CD4-positive, alpha-beta T cell treated with Interleukin-4 for 4 hours (primary cell): Measurements from ENCODE around the gene DNAJC28.
"Not testable (repeated sequence)": the region's sequence is repeated elsewhere in the genome, so short reads cannot be mapped to it uniquely, and the experiment has no call there.

Source experiments
- DNase-seq: peaks from one replicate; pipeline ENCODE4 v3.0.0-alpha.2; 2020

Gene DNAJC28

GRCh38 chr21:33491373-33492102 is at the start of gene DNAJC28:
Gene DNAJC28, minus strand, starts transcription at chr21:33491716. Its CDS starts 2,323 bp downstream, at chr21:33489393.
- peak; percentile 94 for DNase-seq

GRCh38 chr21:33541105-33541711 is 49.7 kb upstream of the DNAJC28 start:
- DNase-seq = peak; percentile 13

GRCh38 chr21:33540711-33541104 is 49.2 kb upstream of the DNAJC28 start:
- no peak for DNase-seq

- no peak for DNase-seq
Observed at GRCh38 chr21:33539616-33540015, 48.1 kb upstream of the DNAJC28 start.

- DNase-seq = no peak
Observed at GRCh38 chr21:33537212-33537611, 45.7 kb upstream of the DNAJC28 start.

- DNase-seq = no peak
Observed at GRCh38 chr21:33531007-33531406, 39.5 kb upstream of the DNAJC28 start.

GRCh38 chr21:33522953-33523349 is 31.4 kb upstream of the DNAJC28 start:
- DNase-seq = no peak

GRCh38 chr21:33522297-33522952 is 30.9 kb upstream of the DNAJC28 start:
- no peak for DNase-seq

- DNase-seq = no peak
Observed at GRCh38 chr21:33518899-33519298, 27.4 kb upstream of the DNAJC28 start.

GRCh38 chr21:33514229-33514628 is 22.7 kb upstream of the DNAJC28 start:
- DNase-seq = no peak

- DNase-seq = no peak
Observed at GRCh38 chr21:33512481-33512880, 21.0 kb upstream of the DNAJC28 start.

GRCh38 chr21:33511639-33512038 is 20.1 kb upstream of the DNAJC28 start:
- no peak for DNase-seq

- no peak for DNase-seq
Observed at GRCh38 chr21:33510826-33511225, 19.3 kb upstream of the DNAJC28 start.

- DNase-seq = not testable (repeated sequence)
Observed at GRCh38 chr21:33507003-33507402, 15.5 kb upstream of the DNAJC28 start.

GRCh38 chr21:33505833-33506232 is 14.3 kb upstream of the DNAJC28 start:
- no peak for DNase-seq

GRCh38 chr21:33496345-33496744 is 4.8 kb upstream of the DNAJC28 start:
- DNase-seq = no peak

GRCh38 chr21:33495743-33496142 is 4.2 kb upstream of the DNAJC28 start:
- no peak for DNase-seq

GRCh38 chr21:33493756-33494155 is 2.2 kb upstream of the DNAJC28 start:
- DNase-seq = no peak

- no peak for DNase-seq
Observed at GRCh38 chr21:33492571-33492970, 1.1 kb upstream of the DNAJC28 start.

- no peak for DNase-seq
Observed at GRCh38 chr21:33490991-33491372, 534 bp downstream of the DNAJC28 start.

GRCh38 chr21:33488936-33489335 is 2.6 kb downstream of the DNAJC28 start:
- DNase-seq = no peak

GRCh38 chr21:33487996-33488395 is 3.5 kb downstream of the DNAJC28 start:
- DNase-seq = no peak

GRCh38 chr21:33481314-33481943 is 10.1 kb downstream of the DNAJC28 start:
- no peak for DNase-seq
